Measurements from ENCODE around the gene DCTN4.

DNA sequence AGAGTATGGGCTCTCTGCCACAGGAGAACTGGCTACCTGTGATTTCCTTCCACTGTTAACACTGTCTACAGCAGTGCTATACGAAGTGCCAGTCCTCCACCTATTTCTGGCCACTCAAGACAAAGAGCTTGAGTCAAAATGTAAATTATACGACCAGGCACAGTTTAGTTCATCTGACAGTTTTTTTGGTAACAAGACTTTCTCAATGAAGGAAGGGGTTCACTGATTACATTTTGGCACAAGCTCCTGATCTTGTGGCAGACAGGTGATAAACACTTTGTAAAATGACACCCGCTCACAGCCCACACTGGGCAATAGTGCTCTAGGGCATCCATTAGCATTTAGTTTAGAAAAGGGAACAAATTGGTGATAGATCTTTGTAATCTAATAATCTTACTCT is 66.5 kb downstream of the DCTN4 start:
- TF ChIP-seq, protein P1, sequence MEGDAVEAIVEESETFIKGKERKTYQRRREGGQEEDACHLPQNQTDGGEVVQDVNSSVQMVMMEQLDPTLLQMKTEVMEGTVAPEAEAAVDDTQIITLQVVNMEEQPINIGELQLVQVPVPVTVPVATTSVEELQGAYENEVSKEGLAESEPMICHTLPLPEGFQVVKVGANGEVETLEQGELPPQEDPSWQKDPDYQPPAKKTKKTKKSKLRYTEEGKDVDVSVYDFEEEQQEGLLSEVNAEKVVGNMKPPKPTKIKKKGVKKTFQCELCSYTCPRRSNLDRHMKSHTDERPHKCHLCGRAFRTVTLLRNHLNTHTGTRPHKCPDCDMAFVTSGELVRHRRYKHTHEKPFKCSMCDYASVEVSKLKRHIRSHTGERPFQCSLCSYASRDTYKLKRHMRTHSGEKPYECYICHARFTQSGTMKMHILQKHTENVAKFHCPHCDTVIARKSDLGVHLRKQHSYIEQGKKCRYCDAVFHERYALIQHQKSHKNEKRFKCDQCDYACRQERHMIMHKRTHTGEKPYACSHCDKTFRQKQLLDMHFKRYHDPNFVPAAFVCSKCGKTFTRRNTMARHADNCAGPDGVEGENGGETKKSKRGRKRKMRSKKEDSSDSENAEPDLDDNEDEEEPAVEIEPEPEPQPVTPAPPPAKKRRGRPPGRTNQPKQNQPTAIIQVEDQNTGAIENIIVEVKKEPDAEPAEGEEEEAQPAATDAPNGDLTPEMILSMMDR (conservative IDR thresholded peaks at IDR 0.05; ENCODE audit: low read length): no peak
- no peak for TF ChIP-seq EZH2phosphoT487 (IDR thresholded peaks at IDR 0.05; ENCODE audit: borderline replicate concordance)

Data from Loucy (cell line).